T1000 (cell line): ENCODE results near the gene RBMS3.
"Not testable (repeated sequence)": the region's sequence is repeated elsewhere in the genome, so short reads cannot be mapped to it uniquely, and the experiment has no call there.

Experiments used
- DNase-seq: peaks from one replicate; lab custom pipeline; 2025; ENCODE audit warnings: mixed read lengths; lab: John Stamatoyannopoulos, UW

RBMS3 gene

DNA sequence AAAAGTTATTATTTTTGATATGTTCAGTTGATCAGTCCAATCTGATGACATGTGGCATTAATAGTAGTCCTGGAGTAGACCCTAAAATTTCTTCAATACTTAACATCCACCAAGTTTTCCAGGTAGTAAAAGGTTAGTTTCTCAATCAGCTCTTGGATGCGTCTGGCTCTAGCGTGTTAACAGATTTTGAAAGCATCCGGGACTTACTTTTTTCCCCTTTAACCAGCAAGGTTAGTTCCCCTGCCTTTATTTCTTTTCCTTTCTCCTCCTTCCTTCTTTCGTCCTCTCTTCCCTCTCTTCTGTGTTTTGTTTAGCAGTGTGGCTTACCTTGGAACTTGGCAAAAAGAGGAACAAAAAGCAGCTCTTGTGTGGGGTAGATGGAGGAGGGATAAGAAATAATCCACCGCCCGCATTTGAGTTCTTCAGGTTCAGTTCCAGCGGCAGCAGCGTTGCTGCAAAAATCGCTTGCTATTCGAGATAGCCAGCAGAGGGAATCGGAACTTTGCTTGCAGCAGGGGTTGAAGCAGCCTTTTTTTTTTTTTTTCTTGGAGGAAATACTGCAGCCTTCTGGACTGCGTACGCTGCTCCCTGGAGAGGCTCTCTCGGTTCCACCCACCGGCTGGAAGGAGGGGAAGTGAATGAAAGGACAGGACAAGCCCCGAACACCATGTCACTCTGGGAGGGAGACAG, at the start of gene RBMS3:
Gene RBMS3, plus strand, starts transcription at position 668 of the 690 bp plus-strand sequence.
- peak; percentile 78 for DNase-seq

DNA sequence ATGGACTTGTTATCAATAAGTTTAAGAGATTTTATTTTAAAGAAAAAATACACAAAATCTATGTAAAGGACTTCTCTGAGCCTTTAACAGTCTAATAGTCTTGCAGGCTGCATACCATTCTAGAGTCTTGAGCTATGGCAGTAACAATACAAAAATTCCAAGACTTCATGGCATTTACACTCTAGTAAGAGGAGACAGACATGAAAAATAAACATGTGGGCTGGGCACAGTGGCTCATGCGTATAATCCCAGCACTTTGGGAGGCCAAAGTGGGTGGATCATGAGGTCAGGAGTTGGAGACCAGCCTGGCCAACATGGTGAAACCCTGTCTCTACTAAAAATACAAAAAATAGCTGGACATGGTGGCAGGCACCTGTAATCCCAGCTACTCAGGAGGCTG, 47.7 kb upstream of the RBMS3 start:
- not testable (repeated sequence) for DNase-seq

DNA sequence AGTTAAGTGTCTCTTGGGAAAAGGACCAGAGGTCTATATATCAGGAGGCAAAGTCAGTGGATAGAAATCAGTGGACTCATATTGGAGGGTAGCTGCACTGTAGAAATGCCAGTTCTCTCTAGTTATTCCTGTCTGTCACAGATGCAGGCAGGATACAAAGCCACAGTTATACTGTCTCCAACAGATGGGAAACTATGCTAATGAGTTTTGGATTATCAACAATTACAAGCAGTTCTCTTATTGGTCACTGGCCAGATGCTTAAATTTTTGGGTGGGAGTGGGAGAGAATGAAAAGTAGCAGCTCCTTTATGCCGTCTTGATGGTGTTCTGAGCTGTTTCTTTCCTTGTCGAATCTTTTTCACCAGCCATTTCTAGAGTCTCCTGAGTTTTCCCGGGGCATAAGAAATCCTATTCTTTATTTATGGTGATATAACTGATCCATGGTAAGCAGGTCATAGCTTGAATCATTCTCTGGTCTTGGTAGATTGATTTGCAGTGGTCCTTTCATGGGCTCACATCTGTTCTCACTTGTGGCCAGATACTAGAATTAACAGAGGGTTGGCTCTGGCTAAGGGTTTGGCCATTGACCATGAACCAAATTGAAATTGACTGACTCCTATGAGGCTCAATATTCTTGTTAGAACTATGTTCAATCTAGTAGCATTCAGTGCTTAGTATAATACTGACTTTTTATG, 44.6 kb upstream of the RBMS3 start:
- DNase-seq, result no peak

DNA sequence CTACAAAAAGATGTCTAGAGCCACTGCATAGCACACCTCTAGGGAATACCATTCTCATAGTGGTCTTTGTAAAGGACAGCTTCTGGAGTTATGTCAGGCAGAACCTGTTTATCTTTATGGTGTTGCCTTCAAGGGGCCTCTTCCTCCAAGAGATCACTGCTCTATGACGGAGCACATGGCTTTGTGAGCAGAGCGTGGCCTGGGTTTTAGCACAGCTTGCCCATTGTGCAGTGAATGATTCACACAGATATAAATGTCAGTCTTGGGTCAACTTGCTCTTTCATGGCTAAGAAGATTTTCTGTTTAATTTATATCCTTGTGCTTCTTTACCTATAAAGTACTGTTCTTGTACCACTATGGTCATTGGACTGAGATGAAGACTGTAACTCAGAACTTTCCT, 41.5 kb upstream of the RBMS3 start:
- DNase-seq, result no peak

DNA sequence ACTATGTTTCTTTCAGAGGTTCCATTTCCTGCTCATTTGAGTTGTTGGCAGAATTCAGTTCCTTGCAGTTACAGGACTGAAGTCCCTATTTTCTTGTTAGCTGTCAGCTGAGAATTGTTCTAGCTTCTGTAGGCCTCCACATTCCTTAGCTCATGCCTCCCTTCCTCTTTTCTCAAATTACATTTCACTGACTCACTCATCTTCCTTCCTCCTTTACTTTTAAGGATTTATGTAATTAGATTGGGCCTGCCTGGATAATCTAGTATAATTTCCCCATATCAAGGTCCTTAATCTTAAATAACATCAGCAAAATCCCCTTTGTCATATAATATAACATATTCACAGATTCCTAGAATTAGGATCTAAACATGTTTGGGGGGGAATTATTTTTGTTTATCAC, 40.6 kb upstream of the RBMS3 start:
- no peak for DNase-seq

DNA sequence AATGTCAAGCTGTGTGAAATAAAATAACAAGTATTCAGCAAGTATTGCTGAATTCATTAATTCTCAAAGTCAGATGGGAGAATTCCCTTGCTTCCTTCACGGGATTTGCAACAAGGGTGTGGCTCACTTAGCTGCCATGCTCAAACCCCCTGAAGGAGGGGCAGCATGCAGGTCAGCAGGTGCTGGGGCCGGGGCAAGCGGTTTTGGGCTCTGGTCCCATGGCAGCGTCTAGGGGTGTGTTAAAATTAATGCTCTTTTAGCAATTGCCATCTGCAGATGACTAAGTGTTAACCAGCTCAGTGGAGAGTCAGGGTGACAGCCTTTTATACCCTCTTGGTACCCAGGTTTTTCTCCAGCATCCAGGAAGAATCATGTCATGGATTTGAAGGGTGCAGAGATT, 40.0 kb upstream of the RBMS3 start:
- DNase-seq, result no peak

DNA sequence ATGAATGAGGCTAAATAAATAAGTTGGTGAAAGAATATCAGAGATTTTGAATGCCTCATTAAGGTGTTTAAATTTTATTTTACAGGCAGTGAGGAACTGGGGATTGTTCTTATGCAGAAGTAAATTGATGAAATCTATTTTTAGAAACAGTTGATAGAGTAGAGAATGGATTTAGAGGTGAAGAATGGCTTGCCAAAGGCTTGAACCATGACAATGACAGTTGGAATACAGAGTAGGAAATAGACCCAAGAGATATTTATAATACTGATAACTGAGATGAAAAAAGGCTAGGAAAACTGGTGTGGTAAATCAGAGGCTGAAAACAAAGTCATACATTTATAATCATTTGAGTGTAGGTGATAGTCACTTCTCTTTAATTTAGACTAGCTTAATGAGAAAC, 39.0 kb upstream of the RBMS3 start:
- no peak for DNase-seq

DNA sequence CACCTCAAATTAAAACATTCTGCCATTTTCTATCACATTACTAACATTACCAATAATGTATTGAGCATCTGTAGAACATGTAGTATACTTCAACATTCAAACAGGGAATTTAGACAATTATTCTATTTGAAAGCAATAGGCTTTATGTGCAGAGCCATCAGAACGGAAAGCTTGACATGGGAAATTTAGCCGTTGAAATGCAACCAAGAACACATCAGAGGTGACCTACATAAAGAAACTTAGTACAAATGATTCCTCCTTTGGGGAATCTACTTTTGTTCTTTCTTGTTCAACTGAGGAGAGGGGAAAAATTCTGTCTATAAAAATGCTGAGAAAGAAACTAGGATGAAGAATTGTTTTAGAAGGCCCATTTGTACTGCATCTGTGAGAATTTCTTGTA, 38.6 kb upstream of the RBMS3 start:
- DNase-seq, result no peak

DNA sequence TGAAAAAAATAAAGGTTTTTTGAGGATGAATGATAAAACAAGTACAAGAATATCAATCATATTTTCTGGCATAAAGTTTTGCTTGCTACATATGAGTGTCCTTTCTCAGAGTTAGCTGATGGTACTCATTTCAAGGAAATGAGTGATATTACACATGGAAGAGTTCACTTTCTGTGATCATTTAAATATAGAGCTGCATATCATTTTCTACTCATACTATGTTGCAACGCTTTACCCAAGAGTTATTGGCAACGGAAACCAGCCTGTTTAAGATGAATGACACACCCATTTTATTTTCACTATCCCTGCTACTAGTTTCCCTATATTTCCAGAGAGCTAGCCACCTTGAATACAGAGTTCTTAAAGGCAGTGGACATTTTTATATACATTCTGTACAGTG, 35.4 kb upstream of the RBMS3 start:
- DNase-seq, result no peak

DNA sequence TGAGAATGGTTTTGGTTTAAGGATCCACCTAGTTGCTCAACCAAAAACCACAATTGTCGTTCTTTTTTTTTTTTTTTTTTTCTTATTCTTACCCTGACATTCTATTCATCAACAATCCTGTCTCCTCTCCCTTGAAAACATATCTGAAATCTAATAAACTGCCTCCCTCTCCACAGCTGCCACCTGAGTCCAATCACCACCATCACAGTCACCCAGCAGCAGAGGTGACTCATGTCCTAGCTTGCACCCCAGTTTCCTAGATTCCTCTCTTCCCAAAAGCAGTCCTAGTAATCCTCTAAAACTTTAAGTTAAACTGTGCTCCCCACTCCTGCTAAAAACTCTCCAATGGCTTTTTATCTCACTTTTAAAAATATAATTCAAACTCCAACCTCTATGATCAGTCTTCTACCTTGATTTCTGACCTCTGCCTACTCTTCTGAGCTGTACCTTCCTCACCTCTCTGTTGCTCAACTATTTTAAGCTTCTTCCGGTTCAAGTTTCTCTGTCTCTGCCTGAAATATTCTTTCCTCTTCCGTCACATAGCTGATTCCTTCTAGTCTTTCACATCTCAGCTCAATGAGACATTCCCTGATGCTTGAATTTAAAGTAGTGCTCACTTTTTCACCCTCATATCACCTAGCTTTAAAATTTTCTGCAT, 33.7 kb upstream of the RBMS3 start:
- no peak for DNase-seq

DNA sequence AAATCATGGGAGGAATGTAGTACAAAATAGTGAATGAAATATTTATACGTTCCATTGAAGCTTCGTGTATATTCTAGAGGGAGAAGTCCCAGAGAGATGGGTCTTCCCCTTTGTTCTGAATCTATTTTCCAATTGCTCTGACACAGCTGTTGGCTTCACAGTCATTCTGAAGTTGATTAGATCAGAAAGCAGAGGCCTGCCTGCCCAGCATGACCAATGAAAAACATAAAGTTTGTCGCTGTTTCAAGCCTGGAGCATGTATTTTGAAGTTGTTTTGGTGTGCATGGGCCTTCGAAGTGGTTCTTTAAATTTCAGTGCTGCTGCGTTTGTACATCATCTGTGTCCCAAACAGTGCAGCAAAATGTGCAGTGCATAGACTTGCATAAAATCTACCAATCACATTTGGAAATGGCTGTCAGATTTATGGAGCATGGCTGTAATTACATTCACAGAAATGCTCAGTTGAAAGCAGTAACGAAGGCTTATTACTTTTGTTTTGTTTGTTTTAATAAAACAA, 31.0 kb upstream of the RBMS3 start:
- no peak for DNase-seq

DNA sequence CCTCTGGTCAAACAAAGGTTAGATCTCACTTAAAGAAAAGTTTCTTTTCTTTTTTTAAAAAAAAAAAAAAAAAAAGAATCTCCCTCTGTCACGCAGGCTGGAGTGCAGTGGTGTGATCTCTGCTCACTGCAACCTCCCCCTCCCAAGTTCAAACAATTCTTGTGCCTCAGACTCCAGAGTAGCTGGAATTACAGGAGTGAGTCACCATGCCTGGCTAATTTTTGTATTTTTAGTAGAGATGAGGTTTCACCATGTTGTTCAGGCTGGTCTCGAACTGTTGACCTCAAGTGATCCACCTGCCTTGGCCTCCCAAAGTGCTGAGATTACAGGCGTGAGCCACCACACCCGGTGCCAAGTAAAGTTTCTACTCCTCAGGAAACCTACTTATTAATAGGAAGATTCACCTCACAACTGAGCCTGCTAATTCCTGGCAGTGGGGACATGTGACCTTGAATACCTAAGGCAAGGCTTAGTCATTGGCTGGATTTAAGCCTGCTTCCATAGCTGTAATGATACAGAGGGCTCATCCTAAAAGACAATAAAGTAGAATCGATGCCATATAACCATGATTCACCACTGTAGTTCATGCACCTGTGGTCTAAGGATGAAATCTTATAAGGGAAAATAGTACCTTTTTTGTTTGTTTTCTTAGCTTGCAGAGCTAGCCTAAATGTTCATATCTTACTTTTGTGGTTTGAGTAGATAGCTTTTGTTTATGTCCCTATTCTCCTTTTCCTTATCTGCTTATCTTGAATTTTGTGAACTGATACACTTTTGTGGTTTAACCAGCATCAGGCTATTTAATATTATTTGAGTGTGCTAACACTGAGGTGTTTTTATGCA, 24.8 kb upstream of the RBMS3 start:
- peak; percentile 26 for DNase-seq

DNA sequence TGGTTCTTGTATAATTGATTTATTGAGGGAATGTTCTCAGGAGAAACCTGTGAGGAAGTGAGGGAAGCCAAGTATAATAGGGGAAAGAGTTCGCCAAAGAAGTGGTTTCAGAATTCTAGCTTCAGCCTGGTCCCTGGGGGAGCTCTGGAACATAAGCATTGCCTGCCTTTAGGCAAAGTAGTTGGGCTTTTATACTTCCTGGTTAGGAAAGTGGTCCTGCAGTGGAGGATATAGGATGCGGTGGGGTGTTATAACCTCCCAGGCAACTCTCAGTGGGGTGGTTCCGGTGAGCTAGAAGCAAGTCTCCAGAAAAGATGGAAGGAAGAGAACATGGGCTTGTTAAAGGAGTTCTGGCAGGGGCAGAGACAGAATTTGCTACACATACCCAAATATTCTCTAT, 22.7 kb upstream of the RBMS3 start:
- DNase-seq, result no peak

DNA sequence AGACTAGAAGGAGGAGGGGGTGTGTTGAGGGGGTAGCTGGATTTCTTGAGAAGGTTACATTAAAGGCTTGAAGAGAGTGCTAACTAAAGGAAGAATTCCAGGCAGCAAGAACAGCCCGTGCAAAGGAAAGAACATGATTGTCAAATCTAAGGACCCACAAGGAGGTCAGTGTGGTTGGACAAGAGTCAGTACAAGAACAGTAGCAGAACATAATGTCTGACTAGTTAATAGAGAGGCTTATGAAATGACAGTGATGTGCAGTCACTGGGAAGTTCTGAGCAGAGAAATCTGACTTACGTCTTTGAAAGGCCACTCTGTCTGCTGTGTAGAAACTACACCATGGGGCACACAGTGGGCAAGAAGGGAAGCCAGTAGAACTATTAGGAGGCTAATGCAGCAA, 19.8 kb upstream of the RBMS3 start:
- no peak for DNase-seq

DNA sequence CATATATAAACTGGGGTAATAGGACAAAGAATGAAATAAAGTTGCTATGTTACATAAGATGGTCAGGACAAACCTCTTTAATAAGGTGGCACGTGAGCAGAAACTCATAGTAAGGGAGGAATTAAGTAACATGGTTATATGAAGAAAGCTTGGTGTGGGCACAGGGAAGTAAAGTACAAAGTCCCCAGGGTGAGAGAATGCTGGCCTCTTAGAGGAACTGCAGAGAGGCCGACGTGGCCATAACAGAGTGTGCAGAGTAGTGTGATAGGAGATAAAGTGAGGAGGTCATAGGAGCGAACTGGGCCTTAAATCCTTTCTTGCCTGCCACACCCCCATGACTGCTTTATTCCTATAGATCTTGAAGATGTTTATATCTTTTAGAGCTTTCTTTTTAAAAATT, 17.4 kb upstream of the RBMS3 start:
- DNase-seq, result no peak

DNA sequence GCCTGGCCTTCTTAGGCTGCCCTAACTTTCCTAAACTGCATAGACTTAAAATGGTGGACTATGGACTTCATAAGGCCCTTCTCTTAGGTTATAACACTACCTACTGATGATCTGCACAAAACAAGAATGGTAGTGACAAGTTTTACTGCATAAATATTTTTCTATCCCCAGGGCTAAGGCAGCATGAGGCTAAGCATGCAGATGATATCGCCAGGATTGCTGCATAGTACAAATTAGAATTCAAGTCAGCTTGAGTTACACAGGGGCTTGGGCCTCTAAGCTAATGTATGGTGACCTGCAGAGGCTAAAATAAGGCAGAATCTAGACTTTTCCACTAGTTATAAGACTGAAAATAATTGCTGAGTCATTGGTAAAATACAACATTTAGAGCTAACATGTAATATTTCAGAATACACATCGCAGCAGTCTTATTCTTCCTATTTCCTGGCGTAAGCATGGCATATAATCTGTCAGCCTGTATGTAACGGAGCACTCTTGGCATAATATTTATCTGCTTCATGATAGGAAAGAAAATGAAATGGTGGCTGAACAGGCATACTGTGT, 15.3 kb upstream of the RBMS3 start:
- no peak for DNase-seq

DNA sequence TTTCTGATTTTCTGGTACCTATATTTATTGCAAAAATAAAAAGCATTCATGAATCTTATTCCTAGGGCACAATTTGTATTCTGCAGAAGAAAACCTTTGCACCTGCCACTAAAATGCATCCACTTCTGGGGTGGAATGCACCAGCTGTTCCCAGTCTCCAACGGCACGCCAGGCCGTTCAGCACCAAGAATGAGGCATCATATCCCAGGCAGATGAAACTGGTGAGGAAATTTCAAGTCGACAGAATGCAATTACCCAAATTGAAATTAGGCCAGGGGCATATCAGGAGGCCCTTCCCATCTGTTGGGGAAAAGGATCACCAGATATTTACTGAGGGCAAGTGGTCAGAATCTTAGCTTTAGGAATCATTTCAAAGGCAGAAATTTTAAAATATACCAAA, 13.6 kb upstream of the RBMS3 start:
- no peak for DNase-seq

DNA sequence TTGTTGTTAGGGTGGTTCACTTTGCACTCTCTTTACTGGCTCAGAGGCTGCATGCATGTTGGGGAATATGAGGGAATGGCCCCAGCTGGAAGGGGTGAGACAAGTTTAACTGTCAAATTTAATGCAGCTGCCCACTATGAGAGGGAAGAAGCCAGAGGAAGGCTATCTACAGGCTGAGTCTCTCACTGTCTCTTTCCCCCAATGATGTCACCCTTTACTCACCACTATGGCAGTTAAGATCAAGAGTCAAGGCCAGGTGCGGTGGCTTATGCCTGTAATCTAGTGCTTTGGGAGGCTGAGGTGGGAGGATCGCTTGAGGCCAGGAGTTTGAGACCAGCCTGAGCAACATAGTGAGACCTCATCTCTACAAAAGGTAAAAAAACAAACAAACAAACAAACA, 12.2 kb upstream of the RBMS3 start:
- DNase-seq, result no peak

DNA sequence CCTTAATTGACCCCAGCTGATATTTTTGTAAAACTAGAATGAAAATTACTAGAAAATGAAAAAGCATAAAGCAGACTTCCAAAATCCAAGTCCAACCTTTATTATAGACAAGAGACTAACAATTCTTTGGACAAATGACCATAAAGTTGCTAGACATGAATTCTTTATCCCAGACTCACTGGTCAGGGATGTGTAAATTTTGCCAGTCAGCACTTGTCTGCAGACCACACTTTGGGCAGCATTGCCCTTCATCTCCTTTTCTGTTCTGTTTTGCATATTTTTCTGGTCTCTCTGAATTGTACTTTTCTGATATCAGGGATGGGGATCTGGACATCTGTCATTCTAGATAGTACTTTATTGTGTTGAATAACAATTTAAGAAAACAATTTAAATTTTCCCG, 10.1 kb upstream of the RBMS3 start:
- no peak for DNase-seq

DNA sequence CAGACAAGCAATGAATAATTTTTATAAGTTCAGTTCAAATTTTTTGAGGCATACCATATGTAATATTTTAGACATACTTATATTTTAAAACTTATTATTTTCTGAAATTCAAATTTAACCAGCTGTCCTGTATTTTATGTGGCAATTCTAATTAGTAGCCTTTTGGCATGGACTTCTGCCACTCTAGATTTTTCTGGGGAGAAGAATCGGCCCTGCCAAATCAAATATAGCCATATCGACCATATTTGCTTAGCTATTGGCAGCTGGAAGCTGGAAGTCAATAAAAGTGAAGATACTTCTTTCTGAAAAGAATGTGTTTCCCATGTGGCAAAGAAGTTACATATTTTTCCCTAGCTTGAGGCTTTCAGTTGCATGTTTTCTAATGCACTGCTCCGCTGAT, 9.4 kb upstream of the RBMS3 start:
- DNase-seq, result no peak

DNA sequence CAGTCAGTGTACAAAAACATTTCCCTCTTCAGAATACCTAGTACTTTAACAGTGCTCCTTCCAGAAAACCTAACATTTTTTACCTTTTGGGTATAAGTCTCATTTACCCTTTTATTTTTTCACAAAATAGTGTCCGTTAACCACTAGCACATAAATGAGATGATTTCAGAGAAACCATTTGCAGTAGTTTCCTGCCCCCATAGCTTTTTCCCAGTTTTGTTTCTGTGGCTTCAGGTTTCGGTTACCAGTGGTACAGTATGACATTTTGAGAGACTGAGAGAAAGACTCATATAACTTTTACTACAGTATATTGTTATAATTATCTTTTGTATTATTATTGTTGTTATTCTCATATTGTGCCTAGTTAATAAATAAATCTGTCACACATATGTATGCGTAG, 6.2 kb upstream of the RBMS3 start:
- no peak for DNase-seq

DNA sequence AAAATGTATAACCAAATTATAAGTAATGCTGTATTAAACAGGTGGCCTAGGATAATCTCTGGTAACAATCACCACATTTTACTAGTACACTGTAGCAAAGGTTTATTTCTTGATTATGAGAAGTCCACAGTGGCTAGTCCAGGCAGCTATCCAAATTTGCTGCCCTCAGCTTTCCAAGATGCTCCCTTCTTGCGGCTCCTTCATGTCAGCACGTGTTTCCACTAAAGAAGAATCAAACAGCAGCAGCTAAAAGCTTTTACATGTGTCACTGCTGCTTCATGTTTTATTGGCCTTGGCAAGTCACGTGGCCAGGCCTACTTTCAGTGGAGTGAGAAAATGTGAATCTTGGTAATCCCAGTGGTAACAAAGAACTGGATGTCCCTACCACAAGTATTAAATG, 5.6 kb upstream of the RBMS3 start:
- no peak for DNase-seq
